Adrenal gland (tissue), 5 donors: ENCODE measurements around the gene SLC44A4.

Experiments
- POLR2A ChIP-seq, 2 donors: fragments of 450-650 bp; IDR thresholded peaks; one replicate each; pipeline ENCODE4 v1.6.1; 2017; ENCODE audit warnings: antibody characterized with exemption in 2 of 2, mild to moderate bottlenecking in 2 of 2, moderate library complexity in 1 of 2
- TF ChIP-seq, protein P1 (sequence below), 6 experiments: fragments of 450-650 bp in 4 of 6; fragments of 200-600 bp in 2 of 6; sonication (generic) in 1 of 6; IDR thresholded peaks; 1 replicate in 5 of 6; 2 replicates in 1 of 6; pipeline versions ENCODE4 v1.5.1 to v1.8.0; 2016 to 2021; ENCODE audit warnings: antibody characterized with exemption in 6 of 6, mild to moderate bottlenecking in 2 of 6, moderate library complexity in 1 of 6
- donor health status: DM: no; HTN: no; CAD: no.

DNA sequence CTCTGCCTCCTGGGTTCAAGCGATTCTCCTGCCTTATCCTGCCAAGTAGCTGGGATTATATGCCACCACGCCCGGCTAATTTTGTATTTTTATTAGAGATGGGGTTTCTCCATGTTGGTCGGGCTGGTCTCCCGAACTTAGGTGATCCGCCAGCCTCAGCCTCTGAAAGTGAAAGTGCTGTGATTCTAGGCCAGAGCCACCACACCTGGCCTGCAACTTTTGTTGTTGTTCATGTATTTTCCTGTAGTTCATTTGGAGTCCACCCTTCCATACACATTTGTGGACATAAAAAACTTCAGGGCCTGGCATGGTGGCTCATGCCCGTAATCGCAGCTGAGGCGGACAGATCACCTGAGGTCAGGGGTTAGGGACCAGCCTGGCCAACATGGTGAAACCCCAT, 36.7 kb downstream of the SLC44A4 start:
- TF ChIP-seq, protein P1, sequence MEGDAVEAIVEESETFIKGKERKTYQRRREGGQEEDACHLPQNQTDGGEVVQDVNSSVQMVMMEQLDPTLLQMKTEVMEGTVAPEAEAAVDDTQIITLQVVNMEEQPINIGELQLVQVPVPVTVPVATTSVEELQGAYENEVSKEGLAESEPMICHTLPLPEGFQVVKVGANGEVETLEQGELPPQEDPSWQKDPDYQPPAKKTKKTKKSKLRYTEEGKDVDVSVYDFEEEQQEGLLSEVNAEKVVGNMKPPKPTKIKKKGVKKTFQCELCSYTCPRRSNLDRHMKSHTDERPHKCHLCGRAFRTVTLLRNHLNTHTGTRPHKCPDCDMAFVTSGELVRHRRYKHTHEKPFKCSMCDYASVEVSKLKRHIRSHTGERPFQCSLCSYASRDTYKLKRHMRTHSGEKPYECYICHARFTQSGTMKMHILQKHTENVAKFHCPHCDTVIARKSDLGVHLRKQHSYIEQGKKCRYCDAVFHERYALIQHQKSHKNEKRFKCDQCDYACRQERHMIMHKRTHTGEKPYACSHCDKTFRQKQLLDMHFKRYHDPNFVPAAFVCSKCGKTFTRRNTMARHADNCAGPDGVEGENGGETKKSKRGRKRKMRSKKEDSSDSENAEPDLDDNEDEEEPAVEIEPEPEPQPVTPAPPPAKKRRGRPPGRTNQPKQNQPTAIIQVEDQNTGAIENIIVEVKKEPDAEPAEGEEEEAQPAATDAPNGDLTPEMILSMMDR (IDR thresholded peaks at IDR 0.05), result no peak
- no peak for TF ChIP-seq POLR2A (IDR thresholded peaks at IDR 0.05)
